SK-N-SH (cell line): ENCODE data around the gene SLC40A1. TPM values are rescaled to one million over a fixed set of nuclear protein-coding genes. Genes with fewer than 3 reads are reported as not detected.

ENCODE experiments used
- CTCF ChIA-PET: fragments of 300-600, 350-600 bp; formaldehyde crosslinking; extraction: SDS; loops from one replicate; lab custom pipeline; 2021; lab: Yijun Ruan, JAX
- POLR2A ChIA-PET: fragments of 350-600 bp; sonication (Branson Sonifier 250); formaldehyde crosslinking; extraction: SDS; loops from one replicate; lab custom pipeline; 2020; ENCODE audit warnings: antibody characterized with exemption, inconsistent platforms; lab: Yijun Ruan, JAX
- DNase-seq: peaks from one replicate; pipeline ENCODE4 v3.0.0; 2012
- H2AFZ ChIP-seq: fragments of 200-600 bp; sonication (generic); 2 replicates; pipeline ENCODE4 v1.8.1; 2016; ENCODE audit warnings: antibody characterized with exemption, mild to moderate bottlenecking, low read depth
- H3F3A ChIP-seq: fragments of 200-600 bp; sonication (generic); replicated peaks from 2 replicates; pipeline ENCODE3; 2016; ENCODE audit warnings: antibody characterized with exemption, mild to moderate bottlenecking; ENCODE audit not compliant: insufficient read depth
- H3K27ac ChIP-seq, 2 experiments: fragments of 200-500 bp in 1 of 2; fragments of 200-600 bp in 1 of 2; sonication (Bioruptor generic) in 1 of 2; sonication (generic), shearing (Covaris generic) in 1 of 2; 2 replicates each; pipeline versions ENCODE4 v1.5.1 to v1.6.1; 2014 to 2016; ENCODE audit warnings: low read depth in 2 of 2, inconsistent platforms in 1 of 2, low read length in 1 of 2, mild to moderate bottlenecking in 1 of 2, mixed read lengths in 1 of 2
- H3K27me3 ChIP-seq: fragments of 200-600 bp; sonication (generic), shearing (Covaris generic); 2 replicates; pipeline ENCODE4 v1.6.1; 2016; ENCODE audit warnings: mixed run types; ENCODE audit not compliant: insufficient read depth
- H3K36me3 ChIP-seq, 2 experiments: fragments of 200-500 bp in 1 of 2; fragments of 200-600 bp in 1 of 2; sonication (Bioruptor generic) in 1 of 2; sonication (generic) in 1 of 2; replicated peaks in 1 of 2; 2 replicates each; pipeline versions ENCODE3 to v1.5.1; 2014 to 2016; ENCODE audit warnings: low read length in 1 of 2, mild to moderate bottlenecking in 1 of 2; ENCODE audit not compliant: insufficient read depth in 2 of 2, control insufficient read depth in 1 of 2
- H3K4me1 ChIP-seq, 2 experiments: fragments of 200-500 bp in 1 of 2; fragments of 200-600 bp in 1 of 2; sonication (Bioruptor generic) in 1 of 2; sonication (generic), shearing (Covaris generic) in 1 of 2; 2 replicates each; pipeline versions ENCODE4 v1.5.1 to v1.6.1; 2014 to 2016; ENCODE audit warnings: low read depth in 1 of 2, low read length in 1 of 2, mixed run types in 1 of 2; ENCODE audit not compliant: insufficient read depth in 2 of 2, control insufficient read depth in 1 of 2
- H3K4me2 ChIP-seq: fragments of 200-600 bp; sonication (generic), shearing (Covaris generic); 2 replicates; pipeline ENCODE4 v1.6.1; 2017; ENCODE audit warnings: mixed run types
- H3K4me3 ChIP-seq, 2 experiments: fragments of 200-500 bp in 1 of 2; fragments of 200-600 bp in 1 of 2; sonication (Bioruptor generic) in 1 of 2; sonication (generic), shearing (Covaris generic) in 1 of 2; 2 replicates each; pipeline versions ENCODE4 v1.5.1 to v1.8.1; 2014 to 2016; ENCODE audit warnings: low read depth in 2 of 2, inconsistent platforms in 1 of 2, low read length in 1 of 2, mild to moderate bottlenecking in 1 of 2, mixed read lengths in 1 of 2, moderate library complexity in 1 of 2
- H3K79me2 ChIP-seq: fragments of 200-600 bp; sonication (generic); 2 replicates; pipeline ENCODE4 v1.8.1; 2017; ENCODE audit warnings: mild to moderate bottlenecking; ENCODE audit not compliant: insufficient read depth
- H3K9ac ChIP-seq: fragments of 200-600 bp; sonication (generic); 2 replicates; pipeline ENCODE4 v1.6.1; 2017; ENCODE audit warnings: mixed run types
- H3K9me2 ChIP-seq: fragments of 200-600 bp; sonication (generic); 2 replicates; pipeline ENCODE4 v1.6.1; 2017; ENCODE audit warnings: mixed run types
- H3K9me3 ChIP-seq: fragments of 200-600 bp; sonication (generic); 2 replicates; pipeline ENCODE4 v1.6.1; 2017; ENCODE audit warnings: mixed run types, mild to moderate bottlenecking, moderate library complexity
- H4K20me1 ChIP-seq: fragments of 200-600 bp; sonication (generic); 2 replicates; pipeline ENCODE4 v1.6.1; 2017; ENCODE audit warnings: mild to moderate bottlenecking, mixed run types; ENCODE audit not compliant: insufficient read depth
- CHD2 ChIP-seq: fragments of 150-350 bp; IDR thresholded peaks from 2 replicates; pipeline ENCODE4 v1.6.1; 2018; ENCODE audit warnings: low read length; ENCODE audit not compliant: partially characterized antibody
- JUND ChIP-seq: IDR thresholded peaks from 2 replicates; pipeline ENCODE4 v1.4.0; 2012
- MEF2A ChIP-seq: IDR thresholded peaks from 2 replicates; pipeline ENCODE4 v1.4.0; 2012; ENCODE audit warnings: low read depth, borderline replicate concordance
- NFIC ChIP-seq: IDR thresholded peaks from 2 replicates; pipeline ENCODE4 v1.4.0; 2012; ENCODE audit warnings: borderline replicate concordance
- RCOR1 ChIP-seq: fragments of 150-350 bp; IDR thresholded peaks from 2 replicates; pipeline ENCODE4 v1.6.1; 2017; ENCODE audit warnings: antibody characterized with exemption, low read length
- RFX5 ChIP-seq: IDR thresholded peaks from 2 replicates; pipeline ENCODE4 v1.6.1; 2012; ENCODE audit warnings: mild to moderate bottlenecking, improper control_type of control experiment, low read length
- RXRA ChIP-seq: IDR thresholded peaks from 2 replicates; pipeline ENCODE4 v1.4.0; 2012; ENCODE audit warnings: low read depth, mild to moderate bottlenecking, borderline replicate concordance
- TEAD4 ChIP-seq: IDR thresholded peaks from 2 replicates; pipeline ENCODE4 v1.4.0; 2012; ENCODE audit warnings: mild to moderate bottlenecking, borderline replicate concordance; ENCODE audit not compliant: insufficient read depth
- WGBS: methylation state at CpG from one replicate; pipeline ENCODE4 v1.1.6; 2017; ENCODE audit warnings: low lambda C conversion rate; 5-methylcytosine and 5-hydroxymethylcytosine counted together
- polyA plus RNA-seq, 3 experiments: library from polyadenylated mRNA; depleted of rRNA; stranded (reverse); fragments of >200 nt; gene quantifications; 2 replicates each; pipeline ENCODE4 v1.2.3, GENCODE V29; 2012
- TF ChIP-seq, protein P1 (sequence below): fragments of 150-350 bp; IDR thresholded peaks from 2 replicates; pipeline ENCODE4 v1.6.1; 2017; ENCODE audit warnings: antibody characterized with exemption, low read length, low read depth, borderline replicate concordance
- TF ChIP-seq, protein P2 (sequence below): IDR thresholded peaks from 2 replicates; pipeline ENCODE4 v1.4.0; 2012; ENCODE audit warnings: low read depth, borderline replicate concordance
- TF ChIP-seq, protein P3 (sequence below): fragments of 150-350 bp; IDR thresholded peaks from 2 replicates; pipeline ENCODE4 v1.6.1; 2016; ENCODE audit warnings: mild to moderate bottlenecking, low read depth, low read length
- TF ChIP-seq, protein P4 (sequence below): fragments of 200-600 bp; sonication (generic); IDR thresholded peaks from 2 replicates; pipeline ENCODE4 v1.6.1; 2017; ENCODE audit warnings: antibody characterized with exemption, mild to moderate bottlenecking, moderate library complexity
- TF ChIP-seq, protein P5 (sequence below): IDR thresholded peaks from 2 replicates; pipeline ENCODE4; 2012

SLC40A1 gene
- polyA plus RNA-seq, 1 of the 3 experiments (the other 2 are of a cell fraction) = 1.8 TPM

DNA sequence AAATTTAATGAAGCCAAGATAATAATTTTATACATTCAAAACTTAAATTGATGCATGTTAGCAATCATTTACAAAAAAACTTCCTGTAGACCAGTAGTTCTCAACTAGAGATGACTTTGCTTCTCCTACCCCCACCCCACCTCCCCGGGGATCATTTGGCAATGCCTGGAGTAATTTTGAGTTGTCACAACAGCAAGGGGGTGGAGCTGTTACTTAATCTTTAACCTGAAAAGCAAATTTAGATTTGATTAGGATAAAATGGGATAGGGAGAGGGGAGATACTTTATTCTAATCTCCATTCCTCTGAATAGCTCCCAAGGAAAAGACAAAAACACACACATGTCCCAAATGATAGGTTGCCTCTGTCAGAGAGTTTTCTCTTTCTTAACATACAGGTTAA, 4.2 kb downstream of the SLC40A1 start:
- ChIA-PET CTCF (interaction anchor here (0.7 kb wide), 1 partner anchor 10 kb away, joined by 3 read pairs; no protein-coding TSS in a partner anchor), POLR2A (no interaction called here)
- TF ChIP-seq, protein P1, sequence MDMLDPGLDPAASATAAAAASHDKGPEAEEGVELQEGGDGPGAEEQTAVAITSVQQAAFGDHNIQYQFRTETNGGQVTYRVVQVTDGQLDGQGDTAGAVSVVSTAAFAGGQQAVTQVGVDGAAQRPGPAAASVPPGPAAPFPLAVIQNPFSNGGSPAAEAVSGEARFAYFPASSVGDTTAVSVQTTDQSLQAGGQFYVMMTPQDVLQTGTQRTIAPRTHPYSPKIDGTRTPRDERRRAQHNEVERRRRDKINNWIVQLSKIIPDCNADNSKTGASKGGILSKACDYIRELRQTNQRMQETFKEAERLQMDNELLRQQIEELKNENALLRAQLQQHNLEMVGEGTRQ = no peak
- no peak for TF ChIP-seq RXRA
- TF ChIP-seq, protein P2, sequence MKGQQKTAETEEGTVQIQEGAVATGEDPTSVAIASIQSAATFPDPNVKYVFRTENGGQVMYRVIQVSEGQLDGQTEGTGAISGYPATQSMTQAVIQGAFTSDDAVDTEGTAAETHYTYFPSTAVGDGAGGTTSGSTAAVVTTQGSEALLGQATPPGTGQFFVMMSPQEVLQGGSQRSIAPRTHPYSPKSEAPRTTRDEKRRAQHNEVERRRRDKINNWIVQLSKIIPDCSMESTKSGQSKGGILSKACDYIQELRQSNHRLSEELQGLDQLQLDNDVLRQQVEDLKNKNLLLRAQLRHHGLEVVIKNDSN = no peak
- no peak for TF ChIP-seq TEAD4
- TF ChIP-seq MEF2A = no peak
- TF ChIP-seq, protein P3, sequence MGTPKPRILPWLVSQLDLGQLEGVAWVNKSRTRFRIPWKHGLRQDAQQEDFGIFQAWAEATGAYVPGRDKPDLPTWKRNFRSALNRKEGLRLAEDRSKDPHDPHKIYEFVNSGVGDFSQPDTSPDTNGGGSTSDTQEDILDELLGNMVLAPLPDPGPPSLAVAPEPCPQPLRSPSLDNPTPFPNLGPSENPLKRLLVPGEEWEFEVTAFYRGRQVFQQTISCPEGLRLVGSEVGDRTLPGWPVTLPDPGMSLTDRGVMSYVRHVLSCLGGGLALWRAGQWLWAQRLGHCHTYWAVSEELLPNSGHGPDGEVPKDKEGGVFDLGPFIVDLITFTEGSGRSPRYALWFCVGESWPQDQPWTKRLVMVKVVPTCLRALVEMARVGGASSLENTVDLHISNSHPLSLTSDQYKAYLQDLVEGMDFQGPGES = no peak
- TF ChIP-seq NFIC = no peak
- no peak for TF ChIP-seq JUND
- TF ChIP-seq, protein P4, sequence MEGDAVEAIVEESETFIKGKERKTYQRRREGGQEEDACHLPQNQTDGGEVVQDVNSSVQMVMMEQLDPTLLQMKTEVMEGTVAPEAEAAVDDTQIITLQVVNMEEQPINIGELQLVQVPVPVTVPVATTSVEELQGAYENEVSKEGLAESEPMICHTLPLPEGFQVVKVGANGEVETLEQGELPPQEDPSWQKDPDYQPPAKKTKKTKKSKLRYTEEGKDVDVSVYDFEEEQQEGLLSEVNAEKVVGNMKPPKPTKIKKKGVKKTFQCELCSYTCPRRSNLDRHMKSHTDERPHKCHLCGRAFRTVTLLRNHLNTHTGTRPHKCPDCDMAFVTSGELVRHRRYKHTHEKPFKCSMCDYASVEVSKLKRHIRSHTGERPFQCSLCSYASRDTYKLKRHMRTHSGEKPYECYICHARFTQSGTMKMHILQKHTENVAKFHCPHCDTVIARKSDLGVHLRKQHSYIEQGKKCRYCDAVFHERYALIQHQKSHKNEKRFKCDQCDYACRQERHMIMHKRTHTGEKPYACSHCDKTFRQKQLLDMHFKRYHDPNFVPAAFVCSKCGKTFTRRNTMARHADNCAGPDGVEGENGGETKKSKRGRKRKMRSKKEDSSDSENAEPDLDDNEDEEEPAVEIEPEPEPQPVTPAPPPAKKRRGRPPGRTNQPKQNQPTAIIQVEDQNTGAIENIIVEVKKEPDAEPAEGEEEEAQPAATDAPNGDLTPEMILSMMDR = no peak
- no peak for TF ChIP-seq CHD2
- TF ChIP-seq RFX5 = no peak
- no peak for TF ChIP-seq RCOR1
- TF ChIP-seq, protein P5, sequence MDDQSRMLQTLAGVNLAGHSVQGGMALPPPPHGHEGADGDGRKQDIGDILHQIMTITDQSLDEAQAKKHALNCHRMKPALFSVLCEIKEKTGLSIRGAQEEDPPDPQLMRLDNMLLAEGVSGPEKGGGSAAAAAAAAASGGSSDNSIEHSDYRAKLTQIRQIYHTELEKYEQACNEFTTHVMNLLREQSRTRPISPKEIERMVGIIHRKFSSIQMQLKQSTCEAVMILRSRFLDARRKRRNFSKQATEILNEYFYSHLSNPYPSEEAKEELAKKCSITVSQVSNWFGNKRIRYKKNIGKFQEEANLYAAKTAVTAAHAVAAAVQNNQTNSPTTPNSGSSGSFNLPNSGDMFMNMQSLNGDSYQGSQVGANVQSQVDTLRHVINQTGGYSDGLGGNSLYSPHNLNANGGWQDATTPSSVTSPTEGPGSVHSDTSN = no peak
- H4K20me1 ChIP-seq = no peaks in the 10 kb centered on the region
- no peak overlapping the region for H3K27ac ChIP-seq
- peaks cover 7 to 31% of the 10 kb centered on the region in 2 experiments for H3K36me3 ChIP-seq
- H3K4me2 ChIP-seq = no peak overlapping the region
- no peaks in the 10 kb centered on the region for H3K9me2 ChIP-seq
- no peaks in the 10 kb centered on the region for H3K9me3 ChIP-seq
- H3K27me3 ChIP-seq = no peaks in the 10 kb centered on the region
- peaks cover 0 to 8% of the 10 kb centered on the region in 2 experiments; a peak in 1 of 4 replicates for H3K4me1 ChIP-seq
- no peak overlapping the region for H3K9ac ChIP-seq
- no peaks in the 10 kb centered on the region for H3F3A ChIP-seq
- no peaks in the 10 kb centered on the region for H3K79me2 ChIP-seq
- no peak for DNase-seq
- H3K4me3 ChIP-seq = no peak overlapping the region
- H2AFZ ChIP-seq = no peak overlapping the region
- 73% methylated on average over 1 of the region's 1 CpG for whole genome bisulfite sequencing
